HUES48 (cell line): Measurements from ENCODE around the gene TBRG4.

Experiments used
- H3K27ac ChIP-seq: one replicate; pipeline ENCODE4 v1.7.0; 2013; ENCODE audit warnings: low read depth, low read length, inconsistent platforms
- H3K27me3 ChIP-seq: 2 replicates; pipeline ENCODE4 v1.6.1; 2013; ENCODE audit warnings: mild to moderate bottlenecking, low read length; ENCODE audit not compliant: control insufficient read depth, insufficient read depth
- H3K36me3 ChIP-seq: 2 replicates; pipeline ENCODE4 v1.6.1; 2013; ENCODE audit warnings: low read length; ENCODE audit not compliant: control insufficient read depth, insufficient read depth
- H3K4me1 ChIP-seq: 2 replicates; pipeline ENCODE4 v1.6.1; 2013; ENCODE audit warnings: mild to moderate bottlenecking, low read length; ENCODE audit not compliant: control insufficient read depth, insufficient read depth
- H3K4me3 ChIP-seq: 2 replicates; pipeline ENCODE4 v1.5.1; 2013; ENCODE audit warnings: mild to moderate bottlenecking, low read depth, low read length
- H3K9ac ChIP-seq: 2 replicates; pipeline ENCODE4 v1.6.1; 2013; ENCODE audit warnings: mild to moderate bottlenecking, low read depth, low read length, moderate library complexity
- H3K9me3 ChIP-seq: 2 replicates; pipeline ENCODE4 v1.6.1; 2013; ENCODE audit warnings: low read length; ENCODE audit not compliant: control insufficient read depth, insufficient read depth

Gene TBRG4

GRCh38 chr7:45087301-45088145 lies 24.0 kb downstream of the TBRG4 start:
- Histone ChIP-seq H3K4me3 (peak overlapping the region; percentile 61; the same call in 1 of the 2 replicates), H3K9ac (no peak overlapping the region)

GRCh38 chr7:45086331-45087065 lies 25.0 kb downstream of the TBRG4 start:
- Histone ChIP-seq H3K27me3 (peaks cover 7% of the 10 kb centered on the region; the same call in 1 of the 2 replicates), H3K36me3 (no peaks in the 10 kb centered on the region), H3K27ac (no peak overlapping the region), H3K9ac (no peak overlapping the region), H3K4me1 (no peaks in the 10 kb centered on the region), H3K4me3 (no peak overlapping the region), H3K9me3 (no peaks in the 10 kb centered on the region)

More at GRCh38 chr7:45087301-45088145, 24.0 kb downstream of the TBRG4 start:
- H3K36me3 ChIP-seq: no peaks in the 10 kb centered on the region
- peaks cover 7% of the 10 kb centered on the region; the same call in 1 of the 2 replicates for H3K27me3 ChIP-seq
- no peaks in the 10 kb centered on the region for H3K9me3 ChIP-seq
- H3K27ac ChIP-seq: no peak overlapping the region
- H3K4me1 ChIP-seq: 0 out of 2 replicates have a peak, but pooled peaks cover 5% of the 10 kb centered on the region

GRCh38 chr7:45085619-45086200 lies 25.8 kb downstream of the TBRG4 start:
- Histone ChIP-seq H3K9ac (no peak overlapping the region), H3K27me3 (peaks cover 7% of the 10 kb centered on the region; the same call in 1 of the 2 replicates), H3K4me1 (no peaks in the 10 kb centered on the region), H3K4me3 (no peak overlapping the region), H3K36me3 (no peaks in the 10 kb centered on the region), H3K9me3 (no peaks in the 10 kb centered on the region), H3K27ac (no peak overlapping the region)

GRCh38 chr7:45084901-45085618 lies 26.4 kb downstream of the TBRG4 start:
- Histone ChIP-seq H3K27ac (no peak overlapping the region), H3K9ac (no peak overlapping the region), H3K36me3 (no peaks in the 10 kb centered on the region), H3K4me1 (no peaks in the 10 kb centered on the region), H3K27me3 (peaks cover 7% of the 10 kb centered on the region; the same call in 1 of the 2 replicates), H3K9me3 (no peaks in the 10 kb centered on the region), H3K4me3 (no peak overlapping the region)

GRCh38 chr7:45084336-45084735 lies 27.2 kb downstream of the TBRG4 start:
- Histone ChIP-seq H3K36me3 (no peaks in the 10 kb centered on the region), H3K9ac (no peak overlapping the region), H3K9me3 (no peaks in the 10 kb centered on the region), H3K27ac (no peak overlapping the region), H3K4me1 (no peaks in the 10 kb centered on the region), H3K4me3 (no peak overlapping the region), H3K27me3 (peaks cover 7% of the 10 kb centered on the region; the same call in 1 of the 2 replicates)

- no peaks in the 10 kb centered on the region for H3K4me1 ChIP-seq
- no peak overlapping the region for H3K27ac ChIP-seq
- no peak overlapping the region for H3K9ac ChIP-seq
- H3K36me3 ChIP-seq: no peaks in the 10 kb centered on the region
- H3K4me3 ChIP-seq: no peak overlapping the region
- H3K9me3 ChIP-seq: no peaks in the 10 kb centered on the region
- H3K27me3 ChIP-seq: peaks cover 2% of the 10 kb centered on the region; the same call in 1 of the 2 replicates
These were observed 28.6 kb downstream of the TBRG4 start for GRCh38 chr7:45082831-45083331.

- H3K36me3 ChIP-seq: no peaks in the 10 kb centered on the region
- H3K9ac ChIP-seq: no peak overlapping the region
- H3K9me3 ChIP-seq: no peaks in the 10 kb centered on the region
- no peak overlapping the region for H3K27ac ChIP-seq
- no peaks in the 10 kb centered on the region for H3K27me3 ChIP-seq
- no peaks in the 10 kb centered on the region for H3K4me1 ChIP-seq
- H3K4me3 ChIP-seq: no peak overlapping the region
These were observed 29.3 kb downstream of the TBRG4 start for GRCh38 chr7:45082031-45082830.

- Histone ChIP-seq H3K36me3 (no peaks in the 10 kb centered on the region), H3K4me1 (no peaks in the 10 kb centered on the region), H3K27ac (no peak overlapping the region), H3K4me3 (no peak overlapping the region), H3K9ac (no peak overlapping the region), H3K27me3 (no peaks in the 10 kb centered on the region), H3K9me3 (no peaks in the 10 kb centered on the region)
These were observed 29.9 kb downstream of the TBRG4 start for GRCh38 chr7:45081670-45081974.

GRCh38 chr7:45080958-45081669 lies 30.4 kb downstream of the TBRG4 start:
- Histone ChIP-seq H3K27me3 (no peaks in the 10 kb centered on the region), H3K4me1 (no peaks in the 10 kb centered on the region), H3K9me3 (no peaks in the 10 kb centered on the region), H3K9ac (no peak overlapping the region), H3K36me3 (peaks cover 5% of the 10 kb centered on the region; the same call in 1 of the 2 replicates), H3K27ac (no peak overlapping the region), H3K4me3 (no peak overlapping the region)
